Stimulated activated naive CD8-positive, alpha-beta T cell treated with anti-CD3 and anti-CD28 coated beads, Interleukin-15, Interleukin-2, amounts not matched to agents 100 U/mL and 50 U/mL, for 24 hours (primary cell): ENCODE measurements around the gene CHST3.
"Not testable (repeated sequence)": the region's sequence is repeated elsewhere in the genome, so short reads cannot be mapped to it uniquely, and the experiment has no call there.

ENCODE experiments used
- ATAC-seq: fragments of 150-1000 bp; cut with Tn5 transposase; one replicate; pipeline ENCODE4 v1.10.0; 2021
- DNase-seq: peaks from one replicate; pipeline ENCODE4 v3.0.0; 2021

Gene CHST3

GRCh38 chr10:71988895-71989294, 24.7 kb downstream of the CHST3 start:
- not testable (repeated sequence) for ATAC-seq

GRCh38 chr10:71989661-71990454, 25.7 kb downstream of the CHST3 start:
- DNase-seq: no peak
- ATAC-seq: no peak

More at GRCh38 chr10:71988895-71989294, 24.7 kb downstream of the CHST3 start:
- DNase-seq: not testable (repeated sequence)

- ATAC-seq (no peak), DNase-seq (no peak)
These were observed 26.6 kb downstream of the CHST3 start for GRCh38 chr10:71990706-71991269.

GRCh38 chr10:71995449-71995848, 31.3 kb downstream of the CHST3 start:
- DNase-seq: no peak
- ATAC-seq: no peak

GRCh38 chr10:71995887-71996575, 31.8 kb downstream of the CHST3 start:
- ATAC-seq (no peak), DNase-seq (no peak)

- ATAC-seq (no peak), DNase-seq (no peak)
These were observed 32.6 kb downstream of the CHST3 start for GRCh38 chr10:71996592-71997371.

- ATAC-seq (no peak), DNase-seq (no peak)
These were observed 34.1 kb downstream of the CHST3 start for GRCh38 chr10:71998119-71998839.

GRCh38 chr10:71998840-71999194, 34.6 kb downstream of the CHST3 start:
- DNase-seq (no peak), ATAC-seq (no peak)

- DNase-seq (no peak), ATAC-seq (no peak)
These were observed 35.3 kb downstream of the CHST3 start for GRCh38 chr10:71999360-72000072.

- DNase-seq (no peak), ATAC-seq (no peak)
These were observed 36.2 kb downstream of the CHST3 start for GRCh38 chr10:72000073-72001032.

- DNase-seq: no peak
These were observed 36.8 kb downstream of the CHST3 start for GRCh38 chr10:72001033-72001395.

GRCh38 chr10:72002354-72003295, 38.4 kb downstream of the CHST3 start:
- no peak for ATAC-seq
- no peak for DNase-seq

More at GRCh38 chr10:72001033-72001395, 36.8 kb downstream of the CHST3 start:
- no peak for ATAC-seq

GRCh38 chr10:72006026-72006425, 41.8 kb downstream of the CHST3 start:
- DNase-seq (no peak), ATAC-seq (no peak)

- no peak for ATAC-seq
- DNase-seq: no peak
These were observed 43.2 kb downstream of the CHST3 start for GRCh38 chr10:72007246-72007892.

GRCh38 chr10:72008096-72008981, 44.1 kb downstream of the CHST3 start:
- ATAC-seq (no peak), DNase-seq (no peak)

- no peak for ATAC-seq
- DNase-seq: no peak
These were observed 44.8 kb downstream of the CHST3 start for GRCh38 chr10:72009051-72009424.

GRCh38 chr10:72009425-72010081, 45.4 kb downstream of the CHST3 start:
- ATAC-seq (no peak), DNase-seq (no peak)
